Liver (tissue), 9 donors: ENCODE measurements around the gene TXNDC8. TPM values are rescaled to one million over a fixed set of nuclear protein-coding genes. Genes with fewer than 3 reads are reported as not detected.

ENCODE experiments used
- DNase-seq: peaks from one replicate; pipeline ENCODE4 v3.0.0-alpha.2; 2017; ENCODE audit warnings: low spot score
- H3K27ac ChIP-seq, 2 donors: one replicate each; pipeline ENCODE4 v1.7.0; 2013; ENCODE audit warnings: inconsistent platforms in 2 of 2, low read length in 2 of 2, control low read depth in 1 of 2, low read depth in 1 of 2, mild to moderate bottlenecking in 1 of 2
- H3K27me3 ChIP-seq, 4 donors: one replicate each; pipeline versions ENCODE4 v1.6.1 to v1.7.0; 2013; ENCODE audit warnings: low read length in 3 of 4, inconsistent platforms in 1 of 4, mild to moderate bottlenecking in 1 of 4, moderate library complexity in 1 of 4; ENCODE audit not compliant: control insufficient read depth in 4 of 4, insufficient read depth in 4 of 4
- H3K36me3 ChIP-seq, 4 donors: one replicate each; pipeline versions ENCODE4 v1.6.1 to v1.7.0; 2013; ENCODE audit warnings: low read length in 3 of 4, mild to moderate bottlenecking in 3 of 4, low read depth in 1 of 4, moderate library complexity in 1 of 4; ENCODE audit not compliant: control insufficient read depth in 4 of 4, insufficient read depth in 3 of 4
- H3K4me1 ChIP-seq, 4 donors: one replicate each; pipeline versions ENCODE4 v1.6.1 to v1.7.0; 2013; ENCODE audit warnings: low read length in 3 of 4, mild to moderate bottlenecking in 3 of 4, moderate library complexity in 1 of 4; ENCODE audit not compliant: control insufficient read depth in 4 of 4, insufficient read depth in 4 of 4
- H3K4me3 ChIP-seq, 3 donors: one replicate each; pipeline versions ENCODE4 v1.6.1 to v1.7.0; 2013; ENCODE audit warnings: low read length in 3 of 3, control low read depth in 1 of 3, low read depth in 1 of 3, mild to moderate bottlenecking in 1 of 3
- H3K9ac ChIP-seq, 2 donors: one replicate each; pipeline ENCODE4 v1.7.0; 2013; ENCODE audit warnings: low read length in 2 of 2, mild to moderate bottlenecking in 2 of 2, moderate library complexity in 2 of 2, control low read depth in 1 of 2, low read depth in 1 of 2
- H3K9me3 ChIP-seq, 4 donors: one replicate each; pipeline versions ENCODE4 v1.6.1 to v1.7.0; 2013; ENCODE audit warnings: low read length in 3 of 4; ENCODE audit not compliant: control insufficient read depth in 4 of 4
- EGR1 ChIP-seq, 2 donors: IDR thresholded peaks; 2 replicates each; pipeline ENCODE4 v1.6.1; 2016 to 2018; ENCODE audit warnings: antibody characterized with exemption in 2 of 2, low read depth in 2 of 2
- FOXA1 ChIP-seq: IDR thresholded peaks from 2 replicates; pipeline ENCODE4 v1.6.1; 2016; ENCODE audit warnings: antibody characterized with exemption
- FOXA2 ChIP-seq: IDR thresholded peaks from 2 replicates; pipeline ENCODE4 v1.6.1; 2016; ENCODE audit warnings: antibody characterized with exemption
- GABPA ChIP-seq, 2 donors: IDR thresholded peaks in 1 of 2; conservative IDR thresholded peaks in 1 of 2; 2 replicates each; pipeline ENCODE4 v1.6.1; 2016; ENCODE audit warnings: antibody characterized with exemption in 2 of 2, mild to moderate bottlenecking in 1 of 2, moderate library complexity in 1 of 2
- HNF4A ChIP-seq, 2 donors: conservative IDR thresholded peaks; 2 replicates each; pipeline ENCODE4 v1.6.1; 2016; ENCODE audit warnings: antibody characterized with exemption in 2 of 2, mild to moderate bottlenecking in 2 of 2
- HNF4G ChIP-seq: IDR thresholded peaks from 2 replicates; pipeline ENCODE4 v1.6.1; 2016; ENCODE audit warnings: antibody characterized with exemption
- JUND ChIP-seq, 2 donors: IDR thresholded peaks; 2 replicates each; pipeline ENCODE4 v1.6.1; 2016; ENCODE audit warnings: antibody characterized with exemption in 2 of 2
- NR2F2 ChIP-seq: IDR thresholded peaks from 2 replicates; pipeline ENCODE4 v1.6.1; 2016; ENCODE audit warnings: antibody characterized with exemption
- RAD21 ChIP-seq, 2 donors: IDR thresholded peaks; 2 replicates each; pipeline ENCODE4 v1.6.1; 2016; ENCODE audit warnings: antibody characterized with exemption in 2 of 2, mild to moderate bottlenecking in 2 of 2
- RXRA ChIP-seq, 2 donors: IDR thresholded peaks; 2 replicates each; pipeline ENCODE4 v1.6.1; 2017 to 2018; ENCODE audit warnings: antibody characterized with exemption in 2 of 2, mild to moderate bottlenecking in 1 of 2
- SP1 ChIP-seq: IDR thresholded peaks from 2 replicates; pipeline ENCODE4 v1.6.1; 2018; ENCODE audit warnings: antibody characterized with exemption, mild to moderate bottlenecking
- TAF1 ChIP-seq: conservative IDR thresholded peaks from 2 replicates; pipeline ENCODE4 v1.6.1; 2016; ENCODE audit warnings: antibody characterized with exemption, mild to moderate bottlenecking
- YY1 ChIP-seq: IDR thresholded peaks from 2 replicates; pipeline ENCODE4 v1.6.1; 2016; ENCODE audit warnings: antibody characterized with exemption, mild to moderate bottlenecking
- WGBS: extraction: QIAGEN DNeasy Blood & Tissue Kit; methylation state at CpG from one replicate; pipeline ENCODE4 v1.1.7; 2013; 5-methylcytosine and 5-hydroxymethylcytosine counted together
- polyA plus RNA-seq, 2 donors: library from polyadenylated mRNA; stranded (reverse) in 1 of 2; unstranded in 1 of 2; fragments of 200-250 nt in 1 of 2; fragments of >200 nt in 1 of 2; fragmentation: Nextera tagmentation in 1 of 2; extraction: Ambion mirVana in 1 of 2; gene quantifications; one replicate each; pipeline versions ENCODE4 v1.2.1 to v1.2.3, GENCODE V29; 2013 to 2015
- total RNA-seq, 2 donors: library from RNA; depleted of rRNA; stranded (reverse); fragments of >200 nt; gene quantifications; one replicate each; pipeline ENCODE4 v1.2.3, GENCODE V29; 2014
- TF ChIP-seq, protein P1 (sequence below): IDR thresholded peaks from 2 replicates; pipeline ENCODE4 v1.6.1; 2016; ENCODE audit warnings: antibody characterized with exemption, mild to moderate bottlenecking
- TF ChIP-seq, protein P2 (sequence below): IDR thresholded peaks from 2 replicates; pipeline ENCODE4 v1.6.1; 2016; ENCODE audit warnings: antibody characterized with exemption
- TF ChIP-seq, protein P3 (sequence below): fragments of 150-350 bp; IDR thresholded peaks from 2 replicates; pipeline ENCODE4 v1.5.1; 2017; ENCODE audit warnings: improper control_type of control experiment, low read depth, low read length; ENCODE audit not compliant: missing input control
- donor health status: healthy.
- donor health status: healthy.
- donor health status: healthy.
- donor health status: healthy.
- donor health status: healthy.

The TXNDC8 gene
- total and polyA plus RNA-seq, 4 donors, result not detected

DNA sequence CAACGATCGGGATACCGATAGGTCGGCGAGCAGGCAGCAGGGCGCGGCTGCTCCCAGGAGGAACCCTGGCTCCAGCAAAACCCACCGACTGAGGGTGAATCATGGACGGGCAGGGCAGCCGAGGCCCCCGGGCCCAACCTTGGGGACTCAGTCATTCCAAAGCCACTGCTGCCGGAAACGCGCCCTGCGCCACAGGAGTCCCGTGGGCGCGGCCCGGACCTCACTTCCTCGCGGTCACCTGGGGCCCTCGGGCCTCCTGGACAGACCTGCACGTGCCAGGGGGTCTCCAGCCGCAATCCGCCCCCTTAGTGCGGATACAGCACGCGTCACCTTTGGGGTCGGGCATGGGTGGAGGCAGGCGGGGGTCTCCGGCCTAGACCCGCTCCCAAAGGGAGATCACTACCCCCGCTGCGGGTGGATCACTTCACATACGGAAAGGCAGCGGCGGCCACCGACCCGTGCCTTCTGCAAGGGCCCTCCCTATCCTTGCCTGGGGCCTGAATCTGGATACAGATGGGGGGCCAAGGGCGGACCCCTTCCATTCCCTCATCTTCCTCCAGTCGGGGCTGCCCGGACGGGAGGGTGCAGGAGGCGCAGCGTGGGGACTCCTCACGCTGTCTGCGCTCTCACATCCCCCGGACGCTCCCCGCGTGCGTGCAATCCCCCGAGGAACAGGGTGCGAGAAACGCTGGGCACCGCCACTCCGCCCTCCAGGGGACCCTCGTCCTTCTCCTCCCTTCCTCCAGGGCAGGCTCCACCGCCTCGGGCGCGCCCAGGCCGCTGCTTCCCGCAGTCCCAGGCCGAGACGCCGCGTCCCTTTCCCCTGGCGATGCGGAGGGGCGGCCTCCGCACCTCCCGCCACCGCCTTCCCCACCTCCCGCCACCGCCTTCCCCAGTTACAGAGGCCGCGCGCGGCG, 81.9 kb downstream of the TXNDC8 start:
- DNase-seq, result peak; percentile 66
- under 1% methylated on average over 81 of the region's 81 CpGs for WGBS
- peaks cover 0 to 39% (median 20%) of the 10 kb centered on the region in 4 donors for H3K4me1 ChIP-seq
- H3K27ac ChIP-seq, result peak overlapping the region; percentile 92 to 96
- H3K36me3 ChIP-seq, result no peaks in the 10 kb centered on the region
- H3K27me3 ChIP-seq, result no peaks in the 10 kb centered on the region
- no peaks in the 10 kb centered on the region for H3K9me3 ChIP-seq
- H3K9ac ChIP-seq, result peak overlapping the region; percentile 89 to 92
- TF ChIP-seq JUND (IDR thresholded peaks at IDR 0.05), result no peak
- no peak for TF ChIP-seq YY1
- no peak for TF ChIP-seq FOXA1
- TF ChIP-seq, protein P1, sequence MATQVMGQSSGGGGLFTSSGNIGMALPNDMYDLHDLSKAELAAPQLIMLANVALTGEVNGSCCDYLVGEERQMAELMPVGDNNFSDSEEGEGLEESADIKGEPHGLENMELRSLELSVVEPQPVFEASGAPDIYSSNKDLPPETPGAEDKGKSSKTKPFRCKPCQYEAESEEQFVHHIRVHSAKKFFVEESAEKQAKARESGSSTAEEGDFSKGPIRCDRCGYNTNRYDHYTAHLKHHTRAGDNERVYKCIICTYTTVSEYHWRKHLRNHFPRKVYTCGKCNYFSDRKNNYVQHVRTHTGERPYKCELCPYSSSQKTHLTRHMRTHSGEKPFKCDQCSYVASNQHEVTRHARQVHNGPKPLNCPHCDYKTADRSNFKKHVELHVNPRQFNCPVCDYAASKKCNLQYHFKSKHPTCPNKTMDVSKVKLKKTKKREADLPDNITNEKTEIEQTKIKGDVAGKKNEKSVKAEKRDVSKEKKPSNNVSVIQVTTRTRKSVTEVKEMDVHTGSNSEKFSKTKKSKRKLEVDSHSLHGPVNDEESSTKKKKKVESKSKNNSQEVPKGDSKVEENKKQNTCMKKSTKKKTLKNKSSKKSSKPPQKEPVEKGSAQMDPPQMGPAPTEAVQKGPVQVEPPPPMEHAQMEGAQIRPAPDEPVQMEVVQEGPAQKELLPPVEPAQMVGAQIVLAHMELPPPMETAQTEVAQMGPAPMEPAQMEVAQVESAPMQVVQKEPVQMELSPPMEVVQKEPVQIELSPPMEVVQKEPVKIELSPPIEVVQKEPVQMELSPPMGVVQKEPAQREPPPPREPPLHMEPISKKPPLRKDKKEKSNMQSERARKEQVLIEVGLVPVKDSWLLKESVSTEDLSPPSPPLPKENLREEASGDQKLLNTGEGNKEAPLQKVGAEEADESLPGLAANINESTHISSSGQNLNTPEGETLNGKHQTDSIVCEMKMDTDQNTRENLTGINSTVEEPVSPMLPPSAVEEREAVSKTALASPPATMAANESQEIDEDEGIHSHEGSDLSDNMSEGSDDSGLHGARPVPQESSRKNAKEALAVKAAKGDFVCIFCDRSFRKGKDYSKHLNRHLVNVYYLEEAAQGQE, result peak; percentile 6
- TF ChIP-seq FOXA2, result no peak
- TF ChIP-seq TAF1, result no peak
- peak in 1 of 2 donors; percentile 6 for TF ChIP-seq RAD21 (IDR thresholded peaks at IDR 0.05)
- peak in 1 of 2 donors; percentile 68 for TF ChIP-seq GABPA (IDR thresholded peaks at IDR 0.05 in 1 of 2, conservative IDR thresholded peaks at IDR 0.05 in 1 of 2)
- no peak for TF ChIP-seq NR2F2
- no peak for TF ChIP-seq HNF4G
- H3K4me3 ChIP-seq, result peak overlapping the region; percentile 59 to 97 (median 94)

DNA sequence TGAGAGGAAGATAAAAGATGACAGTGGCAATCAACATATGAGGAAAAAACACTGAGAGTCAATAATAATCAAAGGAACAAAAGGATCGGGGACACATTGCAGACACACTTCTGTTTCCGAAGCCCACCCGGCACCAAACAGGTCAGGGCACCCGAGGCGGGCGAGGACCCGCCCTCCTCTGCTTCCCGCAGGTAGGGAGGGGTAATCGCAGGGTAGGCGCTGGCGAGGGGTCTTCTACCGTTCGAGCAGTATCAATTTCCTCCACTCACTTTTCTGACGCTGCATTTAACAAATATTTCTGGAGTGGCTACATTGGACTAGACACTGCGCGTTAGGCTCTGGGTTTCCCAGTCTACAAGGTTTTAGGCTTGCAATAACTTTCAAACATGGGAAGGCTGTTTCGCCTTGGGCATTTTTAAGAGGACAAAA, 82.6 kb downstream of the TXNDC8 start:
- peak overlapping the region; percentile 59 to 97 (median 94) for H3K4me3 ChIP-seq
- 5% methylated on average over 17 of the region's 17 CpGs for WGBS
- H3K9me3 ChIP-seq, result no peaks in the 10 kb centered on the region
- peak overlapping the region; percentile 92 to 96 for H3K27ac ChIP-seq
- TF ChIP-seq GABPA (IDR thresholded peaks at IDR 0.05 in 1 of 2, conservative IDR thresholded peaks at IDR 0.05 in 1 of 2), result no peak
- TF ChIP-seq RXRA (IDR thresholded peaks at IDR 0.05), result no peak
- TF ChIP-seq HNF4A (conservative IDR thresholded peaks at IDR 0.05), result no peak
- TF ChIP-seq, protein P2, sequence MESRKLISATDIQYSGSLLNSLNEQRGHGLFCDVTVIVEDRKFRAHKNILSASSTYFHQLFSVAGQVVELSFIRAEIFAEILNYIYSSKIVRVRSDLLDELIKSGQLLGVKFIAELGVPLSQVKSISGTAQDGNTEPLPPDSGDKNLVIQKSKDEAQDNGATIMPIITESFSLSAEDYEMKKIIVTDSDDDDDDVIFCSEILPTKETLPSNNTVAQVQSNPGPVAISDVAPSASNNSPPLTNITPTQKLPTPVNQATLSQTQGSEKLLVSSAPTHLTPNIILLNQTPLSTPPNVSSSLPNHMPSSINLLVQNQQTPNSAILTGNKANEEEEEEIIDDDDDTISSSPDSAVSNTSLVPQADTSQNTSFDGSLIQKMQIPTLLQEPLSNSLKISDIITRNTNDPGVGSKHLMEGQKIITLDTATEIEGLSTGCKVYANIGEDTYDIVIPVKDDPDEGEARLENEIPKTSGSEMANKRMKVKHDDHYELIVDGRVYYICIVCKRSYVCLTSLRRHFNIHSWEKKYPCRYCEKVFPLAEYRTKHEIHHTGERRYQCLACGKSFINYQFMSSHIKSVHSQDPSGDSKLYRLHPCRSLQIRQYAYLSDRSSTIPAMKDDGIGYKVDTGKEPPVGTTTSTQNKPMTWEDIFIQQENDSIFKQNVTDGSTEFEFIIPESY, result no peak
- no peak for TF ChIP-seq EGR1 (IDR thresholded peaks at IDR 0.05; ENCODE audit: low read depth in 2 of 2)
- TF ChIP-seq JUND (IDR thresholded peaks at IDR 0.05), result no peak
- TF ChIP-seq, protein P3, sequence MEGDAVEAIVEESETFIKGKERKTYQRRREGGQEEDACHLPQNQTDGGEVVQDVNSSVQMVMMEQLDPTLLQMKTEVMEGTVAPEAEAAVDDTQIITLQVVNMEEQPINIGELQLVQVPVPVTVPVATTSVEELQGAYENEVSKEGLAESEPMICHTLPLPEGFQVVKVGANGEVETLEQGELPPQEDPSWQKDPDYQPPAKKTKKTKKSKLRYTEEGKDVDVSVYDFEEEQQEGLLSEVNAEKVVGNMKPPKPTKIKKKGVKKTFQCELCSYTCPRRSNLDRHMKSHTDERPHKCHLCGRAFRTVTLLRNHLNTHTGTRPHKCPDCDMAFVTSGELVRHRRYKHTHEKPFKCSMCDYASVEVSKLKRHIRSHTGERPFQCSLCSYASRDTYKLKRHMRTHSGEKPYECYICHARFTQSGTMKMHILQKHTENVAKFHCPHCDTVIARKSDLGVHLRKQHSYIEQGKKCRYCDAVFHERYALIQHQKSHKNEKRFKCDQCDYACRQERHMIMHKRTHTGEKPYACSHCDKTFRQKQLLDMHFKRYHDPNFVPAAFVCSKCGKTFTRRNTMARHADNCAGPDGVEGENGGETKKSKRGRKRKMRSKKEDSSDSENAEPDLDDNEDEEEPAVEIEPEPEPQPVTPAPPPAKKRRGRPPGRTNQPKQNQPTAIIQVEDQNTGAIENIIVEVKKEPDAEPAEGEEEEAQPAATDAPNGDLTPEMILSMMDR, result no peak
- TF ChIP-seq HNF4G, result no peak
- no peak for TF ChIP-seq SP1
- no peak for TF ChIP-seq TAF1
- DNase-seq, result peak; percentile 36
- H3K9ac ChIP-seq, result peak overlapping the region; percentile 89 to 92
- H3K36me3 ChIP-seq, result peaks cover under 1 to 4% (median 2%) of the 10 kb centered on the region in 4 donors
- no peaks in the 10 kb centered on the region for H3K27me3 ChIP-seq
- peaks cover 0 to 39% (median 20%) of the 10 kb centered on the region in 4 donors for H3K4me1 ChIP-seq
